Liver (tissue), 9 donors: ENCODE results near the gene GSTM1. TPM values are rescaled to one million over a fixed set of nuclear protein-coding genes. Genes with fewer than 3 reads are reported as not detected.

Experiments
- DNase-seq: peaks from one replicate; pipeline ENCODE4 v3.0.0-alpha.2; 2017; ENCODE audit warnings: low spot score
- H3K27ac ChIP-seq, 2 donors: one replicate each; pipeline ENCODE4 v1.7.0; 2013; ENCODE audit warnings: inconsistent platforms in 2 of 2, low read length in 2 of 2, control low read depth in 1 of 2, low read depth in 1 of 2, mild to moderate bottlenecking in 1 of 2
- H3K27me3 ChIP-seq, 4 donors: one replicate each; pipeline versions ENCODE4 v1.6.1 to v1.7.0; 2013; ENCODE audit warnings: low read length in 3 of 4, inconsistent platforms in 1 of 4, mild to moderate bottlenecking in 1 of 4, moderate library complexity in 1 of 4; ENCODE audit not compliant: control insufficient read depth in 4 of 4, insufficient read depth in 4 of 4
- H3K36me3 ChIP-seq, 4 donors: one replicate each; pipeline versions ENCODE4 v1.6.1 to v1.7.0; 2013; ENCODE audit warnings: low read length in 3 of 4, mild to moderate bottlenecking in 3 of 4, low read depth in 1 of 4, moderate library complexity in 1 of 4; ENCODE audit not compliant: control insufficient read depth in 4 of 4, insufficient read depth in 3 of 4
- H3K4me1 ChIP-seq, 4 donors: one replicate each; pipeline versions ENCODE4 v1.6.1 to v1.7.0; 2013; ENCODE audit warnings: low read length in 3 of 4, mild to moderate bottlenecking in 3 of 4, moderate library complexity in 1 of 4; ENCODE audit not compliant: control insufficient read depth in 4 of 4, insufficient read depth in 4 of 4
- H3K4me3 ChIP-seq, 3 donors: one replicate each; pipeline versions ENCODE4 v1.6.1 to v1.7.0; 2013; ENCODE audit warnings: low read length in 3 of 3, control low read depth in 1 of 3, low read depth in 1 of 3, mild to moderate bottlenecking in 1 of 3
- H3K9ac ChIP-seq, 2 donors: one replicate each; pipeline ENCODE4 v1.7.0; 2013; ENCODE audit warnings: low read length in 2 of 2, mild to moderate bottlenecking in 2 of 2, moderate library complexity in 2 of 2, control low read depth in 1 of 2, low read depth in 1 of 2
- H3K9me3 ChIP-seq, 4 donors: one replicate each; pipeline versions ENCODE4 v1.6.1 to v1.7.0; 2013; ENCODE audit warnings: low read length in 3 of 4; ENCODE audit not compliant: control insufficient read depth in 4 of 4
- EGR1 ChIP-seq, 2 donors: IDR thresholded peaks; 2 replicates each; pipeline ENCODE4 v1.6.1; 2016 to 2018; ENCODE audit warnings: antibody characterized with exemption in 2 of 2, low read depth in 2 of 2
- FOXA1 ChIP-seq: IDR thresholded peaks from 2 replicates; pipeline ENCODE4 v1.6.1; 2016; ENCODE audit warnings: antibody characterized with exemption
- FOXA2 ChIP-seq: IDR thresholded peaks from 2 replicates; pipeline ENCODE4 v1.6.1; 2016; ENCODE audit warnings: antibody characterized with exemption
- HNF4G ChIP-seq: IDR thresholded peaks from 2 replicates; pipeline ENCODE4 v1.6.1; 2016; ENCODE audit warnings: antibody characterized with exemption
- JUND ChIP-seq, 2 donors: IDR thresholded peaks; 2 replicates each; pipeline ENCODE4 v1.6.1; 2016; ENCODE audit warnings: antibody characterized with exemption in 2 of 2
- NR2F2 ChIP-seq: IDR thresholded peaks from 2 replicates; pipeline ENCODE4 v1.6.1; 2016; ENCODE audit warnings: antibody characterized with exemption
- RAD21 ChIP-seq, 2 donors: IDR thresholded peaks; 2 replicates each; pipeline ENCODE4 v1.6.1; 2016; ENCODE audit warnings: antibody characterized with exemption in 2 of 2, mild to moderate bottlenecking in 2 of 2
- REST ChIP-seq: IDR thresholded peaks from 2 replicates; pipeline ENCODE4 v1.6.1; 2016; ENCODE audit warnings: antibody characterized with exemption, mild to moderate bottlenecking
- RXRA ChIP-seq, 2 donors: IDR thresholded peaks; 2 replicates each; pipeline ENCODE4 v1.6.1; 2017 to 2018; ENCODE audit warnings: antibody characterized with exemption in 2 of 2, mild to moderate bottlenecking in 1 of 2
- SP1 ChIP-seq: IDR thresholded peaks from 2 replicates; pipeline ENCODE4 v1.6.1; 2018; ENCODE audit warnings: antibody characterized with exemption, mild to moderate bottlenecking
- TAF1 ChIP-seq: conservative IDR thresholded peaks from 2 replicates; pipeline ENCODE4 v1.6.1; 2016; ENCODE audit warnings: antibody characterized with exemption, mild to moderate bottlenecking
- YY1 ChIP-seq: IDR thresholded peaks from 2 replicates; pipeline ENCODE4 v1.6.1; 2016; ENCODE audit warnings: antibody characterized with exemption, mild to moderate bottlenecking
- WGBS: extraction: QIAGEN DNeasy Blood & Tissue Kit; methylation state at CpG from one replicate; pipeline ENCODE4 v1.1.7; 2013; 5-methylcytosine and 5-hydroxymethylcytosine counted together
- polyA plus RNA-seq, 2 donors: library from polyadenylated mRNA; stranded (reverse) in 1 of 2; unstranded in 1 of 2; fragments of 200-250 nt in 1 of 2; fragments of >200 nt in 1 of 2; fragmentation: Nextera tagmentation in 1 of 2; extraction: Ambion mirVana in 1 of 2; gene quantifications; one replicate each; pipeline versions ENCODE4 v1.2.1 to v1.2.3, GENCODE V29; 2013 to 2015
- total RNA-seq, 2 donors: library from RNA; depleted of rRNA; stranded (reverse); fragments of >200 nt; gene quantifications; one replicate each; pipeline ENCODE4 v1.2.3, GENCODE V29; 2014
- TF ChIP-seq, protein P1 (sequence below): IDR thresholded peaks from 2 replicates; pipeline ENCODE4 v1.6.1; 2016; ENCODE audit warnings: antibody characterized with exemption
- TF ChIP-seq, protein P2 (sequence below): IDR thresholded peaks from 2 replicates; pipeline ENCODE4 v1.6.1; 2016; ENCODE audit warnings: antibody characterized with exemption
- donor health status: healthy.
- donor health status: healthy.
- donor health status: healthy.
- donor health status: healthy.
- donor health status: healthy.

The GSTM1 gene
- total and polyA plus RNA-seq, 4 donors: 14.7 to 341 (median 247) TPM

DNA sequence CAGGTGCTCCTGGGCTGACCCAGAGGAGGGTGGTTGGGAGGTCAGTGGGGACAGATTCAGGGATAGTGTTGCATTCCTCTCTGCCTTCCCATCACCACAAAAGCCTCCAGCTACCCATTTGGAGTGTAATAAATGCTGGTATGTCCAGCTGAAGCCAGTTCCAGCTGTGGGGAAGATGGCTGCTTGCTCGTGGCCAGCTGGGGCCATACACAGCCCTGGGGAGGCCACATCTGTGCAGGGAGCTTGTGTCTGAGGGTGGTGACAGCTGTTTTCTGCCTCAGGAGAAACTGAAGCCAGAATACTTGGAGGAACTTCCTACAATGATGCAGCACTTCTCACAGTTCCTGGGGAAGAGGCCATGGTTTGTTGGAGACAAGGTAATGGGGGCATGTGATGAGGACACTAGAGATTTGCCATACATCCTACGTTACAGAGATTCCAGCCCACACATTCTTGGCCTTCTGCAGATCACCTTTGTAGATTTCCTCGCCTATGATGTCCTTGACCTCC, 29.0 kb upstream of the GSTM1 start:
- no peak overlapping the region for H3K4me3 ChIP-seq
- TF ChIP-seq NR2F2 (no peak), YY1 (no peak), RAD21 (IDR thresholded peaks at IDR 0.05) (no peak), FOXA1 (no peak), EGR1 (IDR thresholded peaks at IDR 0.05; ENCODE audit: low read depth in 2 of 2) (no peak)
- no peak overlapping the region for H3K27ac ChIP-seq
- no peak for DNase-seq
- H3K9me3 ChIP-seq: no peaks in the 10 kb centered on the region
- H3K9ac ChIP-seq: no peak overlapping the region
- no peaks in the 10 kb centered on the region for H3K27me3 ChIP-seq
- H3K4me1 ChIP-seq: peaks cover 6 to 21% (median 13%) of the 10 kb centered on the region in 4 donors
- 60% methylated on average over 3 of the region's 3 CpGs for WGBS
- H3K36me3 ChIP-seq: peaks cover 0 to 24% (median 8%) of the 10 kb centered on the region in 4 donors

DNA sequence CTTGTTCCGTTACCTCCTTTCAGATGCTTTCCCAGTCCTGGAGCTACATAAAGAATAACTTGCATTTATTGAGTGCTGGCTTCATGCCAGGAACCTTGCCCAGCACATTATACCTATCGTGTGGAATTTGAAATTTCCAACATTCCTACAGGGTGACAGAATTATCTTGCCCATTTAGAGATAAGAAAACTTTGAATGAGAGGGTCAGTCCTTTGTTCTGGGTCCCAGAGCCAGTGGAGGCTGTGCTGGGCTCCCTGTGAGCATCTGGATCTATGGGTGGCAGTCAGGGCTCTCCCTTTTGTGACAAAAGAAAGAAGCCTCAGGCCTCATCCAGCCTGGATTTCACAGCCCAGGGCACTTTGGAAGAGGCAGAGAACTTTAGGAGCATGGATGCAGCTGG, 28.5 kb upstream of the GSTM1 start:
- no peak for DNase-seq
- H3K27me3 ChIP-seq: no peaks in the 10 kb centered on the region
- WGBS: 60% methylated on average over 2 of the region's 2 CpGs

More for the DNA sequence above, 28.5 kb upstream of the GSTM1 start:
- TF ChIP-seq FOXA2 (no peak), REST (no peak), TAF1 (no peak), HNF4G (no peak), RAD21 (IDR thresholded peaks at IDR 0.05) (no peak), RXRA (IDR thresholded peaks at IDR 0.05) (no peak), NR2F2 (no peak), YY1 (no peak), JUND (IDR thresholded peaks at IDR 0.05) (no peak), SP1 (no peak), EGR1 (IDR thresholded peaks at IDR 0.05; ENCODE audit: low read depth in 2 of 2) (no peak)
- TF ChIP-seq, protein P1, sequence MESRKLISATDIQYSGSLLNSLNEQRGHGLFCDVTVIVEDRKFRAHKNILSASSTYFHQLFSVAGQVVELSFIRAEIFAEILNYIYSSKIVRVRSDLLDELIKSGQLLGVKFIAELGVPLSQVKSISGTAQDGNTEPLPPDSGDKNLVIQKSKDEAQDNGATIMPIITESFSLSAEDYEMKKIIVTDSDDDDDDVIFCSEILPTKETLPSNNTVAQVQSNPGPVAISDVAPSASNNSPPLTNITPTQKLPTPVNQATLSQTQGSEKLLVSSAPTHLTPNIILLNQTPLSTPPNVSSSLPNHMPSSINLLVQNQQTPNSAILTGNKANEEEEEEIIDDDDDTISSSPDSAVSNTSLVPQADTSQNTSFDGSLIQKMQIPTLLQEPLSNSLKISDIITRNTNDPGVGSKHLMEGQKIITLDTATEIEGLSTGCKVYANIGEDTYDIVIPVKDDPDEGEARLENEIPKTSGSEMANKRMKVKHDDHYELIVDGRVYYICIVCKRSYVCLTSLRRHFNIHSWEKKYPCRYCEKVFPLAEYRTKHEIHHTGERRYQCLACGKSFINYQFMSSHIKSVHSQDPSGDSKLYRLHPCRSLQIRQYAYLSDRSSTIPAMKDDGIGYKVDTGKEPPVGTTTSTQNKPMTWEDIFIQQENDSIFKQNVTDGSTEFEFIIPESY: no peak
- TF ChIP-seq, protein P2, sequence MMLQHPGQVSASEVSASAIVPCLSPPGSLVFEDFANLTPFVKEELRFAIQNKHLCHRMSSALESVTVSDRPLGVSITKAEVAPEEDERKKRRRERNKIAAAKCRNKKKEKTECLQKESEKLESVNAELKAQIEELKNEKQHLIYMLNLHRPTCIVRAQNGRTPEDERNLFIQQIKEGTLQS: no peak
- H3K9me3 ChIP-seq: no peaks in the 10 kb centered on the region
- no peak overlapping the region for H3K4me3 ChIP-seq
- H3K4me1 ChIP-seq: peaks cover 6 to 21% (median 13%) of the 10 kb centered on the region in 4 donors
- H3K36me3 ChIP-seq: peaks cover 0 to 24% (median 8%) of the 10 kb centered on the region in 4 donors
- H3K27ac ChIP-seq: no peak overlapping the region
- H3K9ac ChIP-seq: no peak overlapping the region
